Activated T-helper 2 cell treated with anti-CD3 and anti-CD28 coated beads, Interferon-gamma antibody, Interleukin-2, Interleukin-4, amounts not matched to agents 10 μg/mL and 5 μg/mL and 100 μg/mL, durations not matched to agents 14 hours and 24 hours and 36 hours (primary cell): Measurements from ENCODE around the gene ST8SIA2. TPM values are rescaled to one million over a fixed set of nuclear protein-coding genes. Genes with fewer than 3 reads are reported as not detected.

ENCODE experiments used
- DNase-seq: peaks from one replicate; pipeline ENCODE4 v3.0.0; 2021; ENCODE audit warnings: low spot score
- H3K27ac Mint-ChIP-seq: one replicate; pipeline ENCODE4 v1.8.0; 2021; ENCODE audit warnings: mixed read lengths
- H3K27me3 Mint-ChIP-seq: one replicate; pipeline ENCODE4 v1.8.0; 2021; ENCODE audit warnings: low read depth, mixed read lengths
- H3K36me3 Mint-ChIP-seq: one replicate; pipeline ENCODE4 v1.8.0; 2021; ENCODE audit warnings: low read depth, mixed read lengths
- H3K4me1 Mint-ChIP-seq: one replicate; pipeline ENCODE4 v1.8.0; 2021; ENCODE audit warnings: low read depth, mixed read lengths
- H3K4me3 Mint-ChIP-seq: one replicate; pipeline ENCODE4 v1.8.0; 2021; ENCODE audit warnings: low read depth, mild to moderate bottlenecking, moderate library complexity, mixed read lengths
- H3K9me3 Mint-ChIP-seq: one replicate; pipeline ENCODE4 v1.8.0; 2021; ENCODE audit warnings: mixed read lengths
- intact Hi-C: fragments of 100-400 bp; cut with micrococcal nuclease; formaldehyde crosslinking; loops from one replicate; pipeline ENCODE4 v1.15.1; 2023
- total RNA-seq: library from RNA; stranded (reverse); gene quantifications from 2 replicates; pipeline ENCODE4 v1.2.3, GENCODE V29; 2022

Gene ST8SIA2, protein sequence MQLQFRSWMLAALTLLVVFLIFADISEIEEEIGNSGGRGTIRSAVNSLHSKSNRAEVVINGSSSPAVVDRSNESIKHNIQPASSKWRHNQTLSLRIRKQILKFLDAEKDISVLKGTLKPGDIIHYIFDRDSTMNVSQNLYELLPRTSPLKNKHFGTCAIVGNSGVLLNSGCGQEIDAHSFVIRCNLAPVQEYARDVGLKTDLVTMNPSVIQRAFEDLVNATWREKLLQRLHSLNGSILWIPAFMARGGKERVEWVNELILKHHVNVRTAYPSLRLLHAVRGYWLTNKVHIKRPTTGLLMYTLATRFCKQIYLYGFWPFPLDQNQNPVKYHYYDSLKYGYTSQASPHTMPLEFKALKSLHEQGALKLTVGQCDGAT
- total RNA-seq, result not detected in 2 replicates

DNA sequence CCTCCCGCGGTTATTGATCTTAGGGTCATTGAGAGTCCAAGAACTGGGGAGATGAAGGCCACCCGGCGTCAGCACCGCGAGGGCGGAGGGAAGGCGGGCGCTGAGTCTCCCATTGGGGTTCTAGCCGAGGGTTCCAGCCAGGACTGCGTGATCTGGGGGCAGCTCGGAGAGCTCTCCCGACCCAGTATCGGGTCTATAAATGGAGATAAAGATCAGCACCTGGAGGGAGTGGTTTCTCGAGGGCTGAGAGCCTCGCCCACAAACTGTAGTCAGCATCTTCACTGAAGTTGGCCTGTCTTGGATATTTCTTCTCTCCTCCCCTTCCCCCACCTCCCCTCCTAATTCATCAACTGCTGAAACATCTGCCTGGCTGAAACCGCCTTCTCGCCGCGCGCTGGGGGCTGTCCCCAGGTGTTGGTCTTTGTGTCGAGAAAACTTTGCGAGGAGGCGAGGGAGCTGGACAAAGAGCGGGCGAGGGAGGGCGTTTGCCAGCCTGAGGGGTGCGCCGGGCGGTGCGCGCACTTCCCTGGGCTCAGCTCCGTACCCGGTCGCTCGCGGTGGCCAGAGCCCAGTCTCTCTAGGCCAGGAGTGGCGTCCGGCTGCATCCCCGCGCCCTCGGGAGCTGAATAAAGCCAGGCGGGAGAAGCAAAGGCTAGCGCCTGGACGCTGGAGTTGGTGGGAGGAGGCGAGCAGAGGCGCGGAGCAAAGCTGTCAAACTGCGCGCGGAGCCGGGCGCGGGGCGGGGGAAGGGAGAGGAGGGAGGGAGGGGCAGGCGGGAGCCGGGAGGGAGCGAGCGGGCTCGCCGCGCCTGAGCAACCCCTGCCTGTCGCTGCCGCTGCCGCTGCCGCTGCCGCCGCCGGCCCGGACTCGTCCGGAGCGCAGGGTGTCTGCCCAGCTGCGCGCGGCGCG, at the start of gene ST8SIA2:
Gene ST8SIA2, plus strand, starts transcription at position 811 of the 909 bp plus-strand sequence. CDS start 184 bp downstream, outside the sequence.
- peaks cover 63% of the 10 kb centered on the region for H3K27me3 Mint-ChIP-seq
- no peak within 1 kb of the TSS for H3K4me3 Mint-ChIP-seq
- intact Hi-C loops, result no loop called here
- H3K36me3 Mint-ChIP-seq, result no peaks in the 10 kb centered on the region
- no peak for DNase-seq
- peaks cover 3% of the 10 kb centered on the region for H3K4me1 Mint-ChIP-seq
- no peak within 1 kb of the TSS for H3K27ac Mint-ChIP-seq
- H3K9me3 Mint-ChIP-seq, result no peaks in the 10 kb centered on the region

DNA sequence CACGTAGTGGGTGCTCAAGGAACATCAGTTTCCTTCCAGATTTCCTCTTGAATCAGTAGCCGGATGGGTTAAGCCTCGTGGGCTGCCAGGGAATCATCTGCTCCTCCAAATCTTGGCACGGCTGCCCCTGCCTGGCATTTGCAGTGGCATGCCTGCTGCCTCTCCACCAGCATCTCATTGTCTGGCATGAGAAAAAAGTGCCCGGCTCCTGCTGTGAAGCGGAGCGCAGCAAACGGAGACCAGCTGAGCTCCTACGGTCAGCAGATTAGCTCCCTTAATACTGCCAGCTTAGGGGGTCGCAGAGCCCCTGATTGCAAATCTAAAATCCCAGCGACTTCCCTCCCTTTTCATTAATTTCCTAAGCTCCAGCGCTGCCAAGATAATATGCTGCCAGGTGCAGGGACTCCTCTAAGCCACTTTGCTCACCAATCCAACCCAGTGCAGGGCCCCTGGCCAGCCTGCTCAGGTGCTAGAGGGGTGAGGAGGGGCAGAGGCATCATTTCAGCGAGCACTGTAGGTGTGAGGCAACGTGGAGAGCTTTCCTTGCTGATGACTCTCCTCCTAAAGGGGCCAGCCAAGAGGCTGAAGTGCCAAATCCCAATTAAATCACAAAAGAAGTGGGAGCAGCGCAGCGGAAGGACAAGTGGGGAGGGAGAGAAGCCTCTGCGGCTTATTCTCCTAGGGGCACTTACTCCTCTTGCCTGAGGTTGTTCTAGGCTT, 49.6 kb upstream of the ST8SIA2 start:
- Mint-ChIP-seq H3K27me3 (peaks cover 5% of the 10 kb centered on the region), H3K4me1 (no peaks in the 10 kb centered on the region), H3K4me3 (no peak overlapping the region), H3K27ac (no peak overlapping the region), H3K9me3 (no peaks in the 10 kb centered on the region), H3K36me3 (no peaks in the 10 kb centered on the region)
- no peak for DNase-seq
- intact Hi-C loops, result no loop called here

GRCh38 chr15:92346063-92346462, 47.6 kb upstream of the ST8SIA2 start:
- H3K27ac Mint-ChIP-seq, result no peak overlapping the region
- intact Hi-C loops, result no loop called here
- H3K36me3 Mint-ChIP-seq, result no peaks in the 10 kb centered on the region
- H3K4me3 Mint-ChIP-seq, result no peak overlapping the region
- no peak for DNase-seq
- H3K27me3 Mint-ChIP-seq, result peaks cover 5% of the 10 kb centered on the region
- no peaks in the 10 kb centered on the region for H3K4me1 Mint-ChIP-seq
- H3K9me3 Mint-ChIP-seq, result no peaks in the 10 kb centered on the region

- H3K27me3 Mint-ChIP-seq, result peaks cover 7% of the 10 kb centered on the region
- no peak overlapping the region for H3K27ac Mint-ChIP-seq
- DNase-seq, result no peak
- intact Hi-C loops, result no loop called here
- H3K4me3 Mint-ChIP-seq, result no peak overlapping the region
- H3K4me1 Mint-ChIP-seq, result no peaks in the 10 kb centered on the region
- no peaks in the 10 kb centered on the region for H3K36me3 Mint-ChIP-seq
- no peaks in the 10 kb centered on the region for H3K9me3 Mint-ChIP-seq
Observed at GRCh38 chr15:92355307-92355706, 38.4 kb upstream of the ST8SIA2 start.

GRCh38 chr15:92361321-92362000, 32.2 kb upstream of the ST8SIA2 start:
- Mint-ChIP-seq H3K4me1 (no peaks in the 10 kb centered on the region), H3K9me3 (no peaks in the 10 kb centered on the region), H3K27ac (no peak overlapping the region), H3K4me3 (no peak overlapping the region), H3K36me3 (no peaks in the 10 kb centered on the region), H3K27me3 (peaks cover 3% of the 10 kb centered on the region)
- intact Hi-C loops, result no loop called here
- no peak for DNase-seq

DNA sequence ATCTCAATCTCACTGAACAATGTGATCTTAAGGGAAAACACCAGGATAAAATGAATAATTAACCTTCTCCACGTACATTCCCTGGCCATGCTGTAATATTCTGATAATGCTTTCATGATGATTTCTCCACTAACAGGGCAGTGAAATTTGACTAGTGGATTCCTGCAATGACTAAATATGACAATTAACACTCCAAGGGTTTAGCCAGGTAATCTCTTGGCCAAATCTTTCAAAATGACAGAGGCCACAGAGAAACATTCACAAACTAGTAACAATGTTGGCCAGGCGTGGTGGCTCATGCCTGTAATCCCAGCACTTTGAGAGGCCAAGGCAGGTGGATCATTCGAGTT, 31.7 kb upstream of the ST8SIA2 start:
- H3K27ac Mint-ChIP-seq, result no peak overlapping the region
- intact Hi-C loops, result no loop called here
- no peaks in the 10 kb centered on the region for H3K9me3 Mint-ChIP-seq
- no peak overlapping the region for H3K4me3 Mint-ChIP-seq
- no peaks in the 10 kb centered on the region for H3K36me3 Mint-ChIP-seq
- no peaks in the 10 kb centered on the region for H3K4me1 Mint-ChIP-seq
- no peaks in the 10 kb centered on the region for H3K27me3 Mint-ChIP-seq
- DNase-seq, result no peak

DNA sequence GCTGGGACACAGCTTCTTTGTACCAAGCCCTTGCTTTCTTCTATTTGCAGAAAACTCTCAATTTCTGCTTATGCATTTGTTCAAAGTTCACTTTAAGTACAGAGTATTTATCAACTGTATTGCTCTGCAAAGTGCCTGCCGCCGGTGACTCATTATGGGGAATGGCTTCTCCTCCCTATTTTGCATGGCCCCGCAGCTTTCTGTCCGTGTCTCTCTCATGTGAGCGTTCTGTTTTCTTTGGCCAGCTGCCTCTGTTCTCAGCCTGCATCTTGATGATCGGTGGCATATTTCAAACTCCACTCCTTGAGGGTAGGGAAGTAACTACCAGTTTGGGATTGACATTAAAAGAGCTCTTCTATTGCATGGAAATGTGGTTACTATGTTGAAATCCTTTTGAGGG, 28.6 kb upstream of the ST8SIA2 start:
- Mint-ChIP-seq H3K4me3 (no peak overlapping the region), H3K27me3 (no peaks in the 10 kb centered on the region), H3K4me1 (no peaks in the 10 kb centered on the region), H3K36me3 (no peaks in the 10 kb centered on the region), H3K27ac (no peak overlapping the region), H3K9me3 (no peaks in the 10 kb centered on the region)
- DNase-seq, result no peak
- intact Hi-C loops, result no loop called here

DNA sequence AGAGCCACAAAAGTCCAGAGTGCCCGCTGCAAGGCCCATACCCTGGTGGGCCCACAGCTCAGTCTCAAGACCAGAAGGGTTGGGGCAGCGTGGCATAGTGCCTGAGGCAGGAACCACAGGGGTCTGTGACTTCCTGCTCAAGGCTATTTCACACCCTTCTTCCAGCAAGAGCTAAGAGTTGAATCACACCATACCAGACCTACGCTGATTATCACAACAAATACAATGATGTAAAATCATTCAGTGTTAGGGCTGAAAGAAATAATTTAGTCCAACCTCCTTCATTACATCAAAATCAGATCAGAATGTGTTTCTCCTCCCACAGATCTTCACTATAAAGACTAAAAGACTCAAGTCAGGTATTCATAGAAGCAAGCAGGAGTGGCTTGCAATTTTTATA, 27.8 kb upstream of the ST8SIA2 start:
- no peak for DNase-seq
- no peaks in the 10 kb centered on the region for H3K36me3 Mint-ChIP-seq
- no peaks in the 10 kb centered on the region for H3K9me3 Mint-ChIP-seq
- H3K27ac Mint-ChIP-seq, result no peak overlapping the region
- intact Hi-C loops, result no loop called here
- peaks cover 4% of the 10 kb centered on the region for H3K27me3 Mint-ChIP-seq
- no peaks in the 10 kb centered on the region for H3K4me1 Mint-ChIP-seq
- no peak overlapping the region for H3K4me3 Mint-ChIP-seq

- Mint-ChIP-seq H3K27me3 (peaks cover 4% of the 10 kb centered on the region), H3K27ac (no peak overlapping the region), H3K36me3 (no peaks in the 10 kb centered on the region), H3K9me3 (no peaks in the 10 kb centered on the region), H3K4me3 (no peak overlapping the region), H3K4me1 (no peaks in the 10 kb centered on the region)
- no peak for DNase-seq
- intact Hi-C loops, result no loop called here
Observed at GRCh38 chr15:92366381-92366780, 27.3 kb upstream of the ST8SIA2 start.

- Mint-ChIP-seq H3K9me3 (no peaks in the 10 kb centered on the region), H3K4me3 (no peak overlapping the region), H3K27ac (no peak overlapping the region), H3K27me3 (peaks cover 17% of the 10 kb centered on the region), H3K4me1 (no peaks in the 10 kb centered on the region), H3K36me3 (no peaks in the 10 kb centered on the region)
- intact Hi-C loops, result no loop called here
- no peak for DNase-seq
Observed at GRCh38 chr15:92375057-92375456, 18.6 kb upstream of the ST8SIA2 start.

GRCh38 chr15:92376109-92376508, 17.6 kb upstream of the ST8SIA2 start:
- Mint-ChIP-seq H3K4me1 (no peaks in the 10 kb centered on the region), H3K4me3 (no peak overlapping the region), H3K9me3 (no peaks in the 10 kb centered on the region), H3K27me3 (peaks cover 14% of the 10 kb centered on the region), H3K27ac (no peak overlapping the region), H3K36me3 (no peaks in the 10 kb centered on the region)
- DNase-seq, result no peak
- intact Hi-C loops, result no loop called here

- intact Hi-C loops, result no loop called here
- Mint-ChIP-seq H3K4me3 (no peak overlapping the region), H3K4me1 (no peaks in the 10 kb centered on the region)
Observed at GRCh38 chr15:92377083-92377789, 16.4 kb upstream of the ST8SIA2 start.

More at GRCh38 chr15:92377083-92377789, 16.4 kb upstream of the ST8SIA2 start:
- Mint-ChIP-seq H3K27ac (no peak overlapping the region), H3K9me3 (no peaks in the 10 kb centered on the region), H3K27me3 (peaks cover 17% of the 10 kb centered on the region), H3K36me3 (no peaks in the 10 kb centered on the region)
- DNase-seq, result no peak
